ENCODE results near the gene PATJ. TPM values are rescaled to one million over a fixed set of nuclear protein-coding genes. Genes with fewer than 3 reads are reported as not detected.
A peak's percentile ranks its signal among the peaks of the same experiment; 100 is the strongest.
"Not testable (repeated sequence)": the region's sequence is repeated elsewhere in the genome, so short reads cannot be mapped to it uniquely, and the experiment has no call there.

Gene PATJ
- total RNA-seq, 1 experiment from 2014 or later: 57.9 TPM

- no peak for TF ChIP-seq HMGXB4 (CRISPR knock-in tag; IDR thresholded peaks at IDR 0.05)
These were observed 94.4 kb downstream of the PATJ start (continued) for GRCh38 chr1:61836649-61837048.

- H3K27me3 Mint-ChIP-seq (ENCODE audit: low read depth): not testable (repeated sequence)
These were observed 95.3 kb downstream of the PATJ start for GRCh38 chr1:61837607-61838006.

GRCh38 chr1:61839679-61840078 is 97.4 kb downstream of the PATJ start:
- no peak for DNase-seq (ENCODE audit: low spot score)
- peaks cover 15% of the 10 kb centered on the region for H3K4me1 Mint-ChIP-seq
- no peaks in the 10 kb centered on the region for H3K27me3 Mint-ChIP-seq (ENCODE audit: low read depth)
- H3K4me3 Mint-ChIP-seq: no peak overlapping the region
- no peak for ATAC-seq
- H3K9me3 Mint-ChIP-seq: peaks cover 3% of the 10 kb centered on the region
- peaks cover 8% of the 10 kb centered on the region for H3K36me3 Mint-ChIP-seq
- H3K27ac Mint-ChIP-seq: no peak overlapping the region; the same call in 1 of the 2 replicates
- CTCF ChIA-PET: interaction anchor here (0.5 to 1.1 kb wide), 2 partner anchors 12 to 80 kb away, joined by 4 read pairs; no protein-coding TSS in a partner anchor
- TF ChIP-seq TEAD4 (CRISPR knock-in tag; IDR thresholded peaks at IDR 0.05): no peak
- no peak for TF ChIP-seq NFYB (CRISPR knock-in tag; conservative IDR thresholded peaks at IDR 0.05; ENCODE audit: low read depth)
- TF ChIP-seq ZNF232 (CRISPR knock-in tag; IDR thresholded peaks at IDR 0.05): no peak
- TF ChIP-seq SMAD3 (CRISPR knock-in tag; IDR thresholded peaks at IDR 0.05; ENCODE audit: borderline replicate concordance): no peak
- TF ChIP-seq RELA (CRISPR knock-in tag; IDR thresholded peaks at IDR 0.05; ENCODE audit: borderline replicate concordance): no peak
- TF ChIP-seq ZNF138 (CRISPR knock-in tag; conservative IDR thresholded peaks at IDR 0.05): no peak
- no peak for TF ChIP-seq ZNF121 (CRISPR knock-in tag; IDR thresholded peaks at IDR 0.05)
- TF ChIP-seq SMAD4 (CRISPR knock-in tag; IDR thresholded peaks at IDR 0.05): no peak
- TF ChIP-seq CBFB (CRISPR knock-in tag; IDR thresholded peaks at IDR 0.05; ENCODE audit: low read depth): no peak
- TF ChIP-seq ZMAT4 (CRISPR knock-in tag; IDR thresholded peaks at IDR 0.05): no peak
- TF ChIP-seq FOXP4 (CRISPR knock-in tag; IDR thresholded peaks at IDR 0.05): no peak
- no peak for TF ChIP-seq HMGXB4 (CRISPR knock-in tag; IDR thresholded peaks at IDR 0.05)
- TF ChIP-seq ELF4 (CRISPR knock-in tag; IDR thresholded peaks at IDR 0.05; ENCODE audit: low read depth): no peak
- no peak for TF ChIP-seq ATF1 (CRISPR knock-in tag; IDR thresholded peaks at IDR 0.05)
- POLR2A ChIA-PET: no interaction called here

More at GRCh38 chr1:61837607-61838006, 95.3 kb downstream of the PATJ start:
- not testable (repeated sequence) for H3K36me3 Mint-ChIP-seq; H3K27ac Mint-ChIP-seq; DNase-seq (ENCODE audit: low spot score); H3K9me3 Mint-ChIP-seq; H3K4me3 Mint-ChIP-seq; ATAC-seq
- peaks cover 11% of the 10 kb centered on the region for H3K4me1 Mint-ChIP-seq
- CTCF ChIA-PET: interaction anchor here (1.2 kb wide), 1 partner anchor 16 kb away, joined by 3 read pairs; no protein-coding TSS in a partner anchor
- POLR2A ChIA-PET: interaction anchor here (0.6 kb wide), 2 partner anchors 213 to 500 kb away, joined by 4 read pairs; no protein-coding TSS in a partner anchor

- ChIA-PET CTCF (interaction anchor here (1.2 kb wide), 1 partner anchor 10 kb away, joined by 3 read pairs; no protein-coding TSS in a partner anchor), POLR2A (no interaction called here)
- peaks cover 5% of the 10 kb centered on the region for H3K9me3 Mint-ChIP-seq
- no peaks in the 10 kb centered on the region for H3K27me3 Mint-ChIP-seq (ENCODE audit: low read depth)
- DNase-seq (ENCODE audit: low spot score) (no peak), ATAC-seq (no peak)
- H3K4me1 Mint-ChIP-seq: peaks cover 24% of the 10 kb centered on the region
- no peak overlapping the region for H3K4me3 Mint-ChIP-seq
- H3K27ac Mint-ChIP-seq: peak overlapping the region; percentile 55
- H3K36me3 Mint-ChIP-seq: peaks cover 4% of the 10 kb centered on the region; the same call in 1 of the 2 replicates
- TF ChIP-seq MYBL2 (CRISPR knock-in tag; IDR thresholded peaks at IDR 0.05) (no peak), JUN (CRISPR knock-in tag; IDR thresholded peaks at IDR 0.05) (no peak), CBFB (CRISPR knock-in tag; IDR thresholded peaks at IDR 0.05; ENCODE audit: low read depth) (no peak)
These were observed 99.8 kb downstream of the PATJ start for GRCh38 chr1:61842036-61842435.

Measured in WTC11 (cell line).